Liver (tissue), 9 donors: Measurements from ENCODE around the gene BAHCC1. TPM values are rescaled to one million over a fixed set of nuclear protein-coding genes. Genes with fewer than 3 reads are reported as not detected.

Experiments
- DNase-seq: peaks from one replicate; pipeline ENCODE4 v3.0.0-alpha.2; 2017; ENCODE audit warnings: low spot score
- H3K27ac ChIP-seq, 2 donors: one replicate each; pipeline ENCODE4 v1.7.0; 2013; ENCODE audit warnings: inconsistent platforms in 2 of 2, low read length in 2 of 2, control low read depth in 1 of 2, low read depth in 1 of 2, mild to moderate bottlenecking in 1 of 2
- H3K27me3 ChIP-seq, 4 donors: one replicate each; pipeline versions ENCODE4 v1.6.1 to v1.7.0; 2013; ENCODE audit warnings: low read length in 3 of 4, inconsistent platforms in 1 of 4, mild to moderate bottlenecking in 1 of 4, moderate library complexity in 1 of 4; ENCODE audit not compliant: control insufficient read depth in 4 of 4, insufficient read depth in 4 of 4
- H3K36me3 ChIP-seq, 4 donors: one replicate each; pipeline versions ENCODE4 v1.6.1 to v1.7.0; 2013; ENCODE audit warnings: low read length in 3 of 4, mild to moderate bottlenecking in 3 of 4, low read depth in 1 of 4, moderate library complexity in 1 of 4; ENCODE audit not compliant: control insufficient read depth in 4 of 4, insufficient read depth in 3 of 4
- H3K4me1 ChIP-seq, 4 donors: one replicate each; pipeline versions ENCODE4 v1.6.1 to v1.7.0; 2013; ENCODE audit warnings: low read length in 3 of 4, mild to moderate bottlenecking in 3 of 4, moderate library complexity in 1 of 4; ENCODE audit not compliant: control insufficient read depth in 4 of 4, insufficient read depth in 4 of 4
- H3K4me3 ChIP-seq, 3 donors: one replicate each; pipeline versions ENCODE4 v1.6.1 to v1.7.0; 2013; ENCODE audit warnings: low read length in 3 of 3, control low read depth in 1 of 3, low read depth in 1 of 3, mild to moderate bottlenecking in 1 of 3
- H3K9ac ChIP-seq, 2 donors: one replicate each; pipeline ENCODE4 v1.7.0; 2013; ENCODE audit warnings: low read length in 2 of 2, mild to moderate bottlenecking in 2 of 2, moderate library complexity in 2 of 2, control low read depth in 1 of 2, low read depth in 1 of 2
- H3K9me3 ChIP-seq, 4 donors: one replicate each; pipeline versions ENCODE4 v1.6.1 to v1.7.0; 2013; ENCODE audit warnings: low read length in 3 of 4; ENCODE audit not compliant: control insufficient read depth in 4 of 4
- CTCF ChIP-seq: fragments of 150-350 bp; IDR thresholded peaks from 2 replicates; pipeline ENCODE4 v1.5.1; 2017; ENCODE audit warnings: improper control_type of control experiment, low read depth, low read length; ENCODE audit not compliant: missing input control
- FOXA1 ChIP-seq: IDR thresholded peaks from 2 replicates; pipeline ENCODE4 v1.6.1; 2016; ENCODE audit warnings: antibody characterized with exemption
- FOXA2 ChIP-seq: IDR thresholded peaks from 2 replicates; pipeline ENCODE4 v1.6.1; 2016; ENCODE audit warnings: antibody characterized with exemption
- GABPA ChIP-seq, 2 donors: IDR thresholded peaks in 1 of 2; conservative IDR thresholded peaks in 1 of 2; 2 replicates each; pipeline ENCODE4 v1.6.1; 2016; ENCODE audit warnings: antibody characterized with exemption in 2 of 2, mild to moderate bottlenecking in 1 of 2, moderate library complexity in 1 of 2
- HNF4A ChIP-seq, 2 donors: conservative IDR thresholded peaks; 2 replicates each; pipeline ENCODE4 v1.6.1; 2016; ENCODE audit warnings: antibody characterized with exemption in 2 of 2, mild to moderate bottlenecking in 2 of 2
- HNF4G ChIP-seq: IDR thresholded peaks from 2 replicates; pipeline ENCODE4 v1.6.1; 2016; ENCODE audit warnings: antibody characterized with exemption
- JUND ChIP-seq, 2 donors: IDR thresholded peaks; 2 replicates each; pipeline ENCODE4 v1.6.1; 2016; ENCODE audit warnings: antibody characterized with exemption in 2 of 2
- REST ChIP-seq: IDR thresholded peaks from 2 replicates; pipeline ENCODE4 v1.6.1; 2016; ENCODE audit warnings: antibody characterized with exemption, mild to moderate bottlenecking
- RXRA ChIP-seq, 2 donors: IDR thresholded peaks; 2 replicates each; pipeline ENCODE4 v1.6.1; 2017 to 2018; ENCODE audit warnings: antibody characterized with exemption in 2 of 2, mild to moderate bottlenecking in 1 of 2
- SP1 ChIP-seq: IDR thresholded peaks from 2 replicates; pipeline ENCODE4 v1.6.1; 2018; ENCODE audit warnings: antibody characterized with exemption, mild to moderate bottlenecking
- TAF1 ChIP-seq: conservative IDR thresholded peaks from 2 replicates; pipeline ENCODE4 v1.6.1; 2016; ENCODE audit warnings: antibody characterized with exemption, mild to moderate bottlenecking
- YY1 ChIP-seq: IDR thresholded peaks from 2 replicates; pipeline ENCODE4 v1.6.1; 2016; ENCODE audit warnings: antibody characterized with exemption, mild to moderate bottlenecking
- WGBS: extraction: QIAGEN DNeasy Blood & Tissue Kit; methylation state at CpG from one replicate; pipeline ENCODE4 v1.1.7; 2013; 5-methylcytosine and 5-hydroxymethylcytosine counted together
- polyA plus RNA-seq, 2 donors: library from polyadenylated mRNA; stranded (reverse) in 1 of 2; unstranded in 1 of 2; fragments of 200-250 nt in 1 of 2; fragments of >200 nt in 1 of 2; fragmentation: Nextera tagmentation in 1 of 2; extraction: Ambion mirVana in 1 of 2; gene quantifications; one replicate each; pipeline versions ENCODE4 v1.2.1 to v1.2.3, GENCODE V29; 2013 to 2015
- total RNA-seq, 2 donors: library from RNA; depleted of rRNA; stranded (reverse); fragments of >200 nt; gene quantifications; one replicate each; pipeline ENCODE4 v1.2.3, GENCODE V29; 2014
- TF ChIP-seq, protein P1 (sequence below): IDR thresholded peaks from 2 replicates; pipeline ENCODE4 v1.6.1; 2016; ENCODE audit warnings: antibody characterized with exemption
- TF ChIP-seq, protein P2 (sequence below): IDR thresholded peaks from 2 replicates; pipeline ENCODE4 v1.6.1; 2016; ENCODE audit warnings: antibody characterized with exemption
- donor health status: healthy.
- donor health status: healthy.
- donor health status: healthy.
- donor health status: healthy.
- donor health status: healthy.

Gene BAHCC1
- total and polyA plus RNA-seq, 4 donors = 0.76 to 3.9 (median 2.5) TPM

DNA sequence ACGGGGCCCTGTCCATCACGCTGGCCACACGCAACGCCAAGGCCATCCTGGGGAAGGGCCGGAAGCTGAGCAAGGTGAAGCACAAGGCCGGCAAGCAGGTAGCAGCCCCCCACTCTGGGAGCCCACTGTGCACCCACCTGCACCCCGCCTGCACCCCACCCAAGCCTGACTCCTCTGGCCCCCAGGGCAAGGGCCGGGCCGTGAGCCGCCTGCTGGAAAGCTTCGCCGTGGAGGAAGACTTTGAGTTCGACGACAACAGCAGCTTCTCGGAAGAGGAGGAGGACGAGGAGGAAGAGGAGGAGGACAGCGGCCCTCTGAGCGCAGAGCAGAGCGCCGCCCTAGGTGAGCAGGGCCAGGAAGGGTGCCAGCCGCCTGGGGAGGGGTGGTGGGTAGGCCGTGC, 63.4 kb downstream of the BAHCC1 start:
- H3K4me3 ChIP-seq = no peak overlapping the region
- H3K4me1 ChIP-seq = no peaks in the 10 kb centered on the region
- no peak overlapping the region for H3K9ac ChIP-seq
- peaks cover 0 to 13% (median 3%) of the 10 kb centered on the region in 4 donors for H3K36me3 ChIP-seq
- no peaks in the 10 kb centered on the region for H3K9me3 ChIP-seq
- H3K27me3 ChIP-seq = no peaks in the 10 kb centered on the region
- DNase-seq = no peak
- 94% methylated on average over 22 of the region's 22 CpGs for WGBS
- TF ChIP-seq FOXA2 = no peak
- TF ChIP-seq HNF4G = no peak
- TF ChIP-seq HNF4A (conservative IDR thresholded peaks at IDR 0.05) = no peak
- TF ChIP-seq, protein P1, sequence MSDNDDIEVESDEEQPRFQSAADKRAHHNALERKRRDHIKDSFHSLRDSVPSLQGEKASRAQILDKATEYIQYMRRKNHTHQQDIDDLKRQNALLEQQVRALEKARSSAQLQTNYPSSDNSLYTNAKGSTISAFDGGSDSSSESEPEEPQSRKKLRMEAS = no peak
- no peak overlapping the region for H3K27ac ChIP-seq

DNA sequence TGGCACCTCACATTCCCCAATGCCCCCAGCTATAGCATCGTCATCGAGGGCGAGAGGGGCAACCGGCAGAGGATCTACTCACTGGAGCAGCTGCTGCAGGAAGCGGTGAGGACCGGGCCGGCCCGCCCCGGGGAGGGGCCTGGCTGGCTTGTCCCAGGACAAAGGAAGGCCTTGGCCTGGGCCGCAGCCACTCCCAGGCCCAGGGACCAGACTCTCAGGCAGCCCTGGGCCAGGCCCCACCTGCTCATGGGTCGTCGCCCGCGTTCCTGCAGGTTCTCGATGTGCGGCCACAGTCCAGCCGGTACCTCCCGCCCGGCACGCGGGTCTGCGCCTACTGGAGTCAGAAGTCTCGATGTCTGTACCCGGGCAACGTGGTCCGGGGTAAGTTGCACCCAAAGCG, 64.0 kb downstream of the BAHCC1 start:
- Histone ChIP-seq H3K27ac (no peak overlapping the region), H3K4me1 (no peaks in the 10 kb centered on the region), H3K9ac (no peak overlapping the region), H3K4me3 (no peak overlapping the region), H3K27me3 (no peaks in the 10 kb centered on the region), H3K36me3 (peaks cover 0 to 14% (median 3%) of the 10 kb centered on the region in 4 donors), H3K9me3 (no peaks in the 10 kb centered on the region)
- WGBS = 92% methylated on average over 27 of the region's 27 CpGs
- no peak for DNase-seq
- TF ChIP-seq HNF4A (conservative IDR thresholded peaks at IDR 0.05) (no peak), FOXA2 (no peak), JUND (IDR thresholded peaks at IDR 0.05) (no peak), YY1 (no peak), GABPA (IDR thresholded peaks at IDR 0.05 in 1 of 2, conservative IDR thresholded peaks at IDR 0.05 in 1 of 2) (no peak), FOXA1 (no peak), TAF1 (no peak), SP1 (no peak), RXRA (IDR thresholded peaks at IDR 0.05) (no peak), HNF4G (no peak), REST (no peak), CTCF (no peak)
- TF ChIP-seq, protein P2, sequence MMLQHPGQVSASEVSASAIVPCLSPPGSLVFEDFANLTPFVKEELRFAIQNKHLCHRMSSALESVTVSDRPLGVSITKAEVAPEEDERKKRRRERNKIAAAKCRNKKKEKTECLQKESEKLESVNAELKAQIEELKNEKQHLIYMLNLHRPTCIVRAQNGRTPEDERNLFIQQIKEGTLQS = no peak
